RWPE1 (cell line): ENCODE measurements around the gene GLB1L3.
"Not testable (repeated sequence)": the region's sequence is repeated elsewhere in the genome, so short reads cannot be mapped to it uniquely, and the experiment has no call there.

Experiments used
- CTCF ChIA-PET: fragments of 350-600 bp; sonication (Branson Sonifier 250); formaldehyde crosslinking; extraction: SDS; loops from one replicate; lab custom pipeline; 2021; lab: Yijun Ruan, JAX
- POLR2A ChIA-PET: fragments of 400-600 bp; formaldehyde crosslinking; extraction: SDS; loops from one replicate; lab custom pipeline; 2020; ENCODE audit warnings: antibody characterized with exemption; ENCODE audit not compliant: low non-redundant PET; lab: Yijun Ruan, JAX
- DNase-seq: peaks from one replicate; pipeline ENCODE4 v3.0.0; 2012; ENCODE audit warnings: low spot score
- H3K27ac ChIP-seq: fragments of 450-650 bp; 2 replicates; pipeline ENCODE4 v1.5.1; 2017
- TF ChIP-seq, protein P1 (sequence below): fragments of 450-650 bp; conservative IDR thresholded peaks from 2 replicates; pipeline ENCODE4 v1.5.1; 2017; ENCODE audit warnings: low read depth, mild to moderate bottlenecking

The GLB1L3 gene

GRCh38 chr11:134342572-134343340, 66.6 kb downstream of the GLB1L3 start:
- DNase-seq = no peak
- POLR2A ChIA-PET = no interaction called here
- CTCF ChIA-PET = no interaction called here
- H3K27ac ChIP-seq = no peak overlapping the region
- TF ChIP-seq, protein P1, sequence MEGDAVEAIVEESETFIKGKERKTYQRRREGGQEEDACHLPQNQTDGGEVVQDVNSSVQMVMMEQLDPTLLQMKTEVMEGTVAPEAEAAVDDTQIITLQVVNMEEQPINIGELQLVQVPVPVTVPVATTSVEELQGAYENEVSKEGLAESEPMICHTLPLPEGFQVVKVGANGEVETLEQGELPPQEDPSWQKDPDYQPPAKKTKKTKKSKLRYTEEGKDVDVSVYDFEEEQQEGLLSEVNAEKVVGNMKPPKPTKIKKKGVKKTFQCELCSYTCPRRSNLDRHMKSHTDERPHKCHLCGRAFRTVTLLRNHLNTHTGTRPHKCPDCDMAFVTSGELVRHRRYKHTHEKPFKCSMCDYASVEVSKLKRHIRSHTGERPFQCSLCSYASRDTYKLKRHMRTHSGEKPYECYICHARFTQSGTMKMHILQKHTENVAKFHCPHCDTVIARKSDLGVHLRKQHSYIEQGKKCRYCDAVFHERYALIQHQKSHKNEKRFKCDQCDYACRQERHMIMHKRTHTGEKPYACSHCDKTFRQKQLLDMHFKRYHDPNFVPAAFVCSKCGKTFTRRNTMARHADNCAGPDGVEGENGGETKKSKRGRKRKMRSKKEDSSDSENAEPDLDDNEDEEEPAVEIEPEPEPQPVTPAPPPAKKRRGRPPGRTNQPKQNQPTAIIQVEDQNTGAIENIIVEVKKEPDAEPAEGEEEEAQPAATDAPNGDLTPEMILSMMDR = no peak

DNA sequence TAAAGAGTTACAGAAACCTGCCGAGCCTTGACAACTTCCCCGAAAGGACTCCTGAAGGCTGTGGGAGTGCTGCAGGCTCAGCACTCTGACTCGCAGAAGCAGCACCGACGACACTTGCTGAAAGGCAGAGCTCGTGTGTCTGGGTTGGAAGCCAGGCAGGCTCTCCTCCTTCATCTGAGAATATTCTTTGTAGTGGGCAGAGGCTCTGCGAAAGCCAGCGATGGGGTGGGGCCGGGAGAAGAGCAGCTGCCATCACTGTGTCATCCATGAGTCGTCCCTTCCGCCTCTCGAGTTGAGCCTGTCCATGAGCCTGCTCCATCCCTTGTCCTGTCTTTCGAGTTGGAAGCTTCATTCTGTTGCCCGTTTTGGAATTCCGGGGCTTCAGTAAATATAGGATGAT, 67.5 kb downstream of the GLB1L3 start:
- no peak for DNase-seq
- POLR2A ChIA-PET = no interaction called here
- CTCF ChIA-PET = no interaction called here
- H3K27ac ChIP-seq = no peak overlapping the region
- TF ChIP-seq, protein P1 = no peak

DNA sequence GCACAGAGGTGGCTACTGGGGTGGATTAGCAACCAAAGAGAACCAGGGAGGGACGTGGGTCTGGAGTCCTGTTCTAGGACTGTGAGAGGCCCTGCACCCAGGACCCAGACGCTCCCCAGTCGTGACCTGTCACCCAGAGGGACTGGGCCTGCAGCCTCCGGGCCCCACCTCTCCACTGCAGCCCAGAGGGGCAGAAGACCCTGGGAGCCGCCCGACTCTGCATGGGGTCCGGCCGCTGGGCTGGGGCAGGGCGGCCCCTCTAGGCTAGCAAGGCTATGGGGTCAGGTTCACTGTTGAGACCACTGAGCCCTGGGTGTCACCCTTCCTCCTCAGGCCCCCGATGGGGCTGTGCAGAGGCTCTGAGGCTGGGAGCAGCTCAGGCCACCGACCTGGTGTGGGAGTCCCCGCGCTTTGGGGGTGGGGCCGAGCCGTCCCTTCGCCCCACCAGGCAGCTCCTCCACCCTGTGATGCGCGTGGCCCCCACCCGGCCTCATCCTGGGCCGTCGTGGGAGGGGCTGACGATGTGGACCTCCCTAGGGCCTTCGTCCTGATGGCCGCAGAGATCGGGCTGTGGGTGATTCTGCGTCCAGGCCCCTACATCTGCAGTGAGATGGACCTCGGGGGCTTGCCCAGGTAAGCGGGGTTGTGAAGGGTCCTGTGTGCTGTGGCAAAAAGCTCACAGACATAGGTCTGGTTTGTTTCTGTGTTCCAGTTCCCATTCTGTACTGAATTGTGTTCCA, 68.5 kb downstream of the GLB1L3 start:
- CTCF ChIA-PET, DNase-seq, H3K27ac ChIP-seq, POLR2A ChIA-PET: not testable (repeated sequence)

- ChIA-PET CTCF (no interaction called here), POLR2A (no interaction called here)
- DNase-seq = no peak
- TF ChIP-seq, protein P1 = no peak
- no peak overlapping the region for H3K27ac ChIP-seq
These were observed 69.0 kb downstream of the GLB1L3 start for GRCh38 chr11:134345237-134345550.

GRCh38 chr11:134346101-134346975, 70.2 kb downstream of the GLB1L3 start:
- TF ChIP-seq, protein P1 = no peak
- POLR2A ChIA-PET = no interaction called here
- H3K27ac ChIP-seq = no peak overlapping the region
- CTCF ChIA-PET = no interaction called here
- DNase-seq = no peak

DNA sequence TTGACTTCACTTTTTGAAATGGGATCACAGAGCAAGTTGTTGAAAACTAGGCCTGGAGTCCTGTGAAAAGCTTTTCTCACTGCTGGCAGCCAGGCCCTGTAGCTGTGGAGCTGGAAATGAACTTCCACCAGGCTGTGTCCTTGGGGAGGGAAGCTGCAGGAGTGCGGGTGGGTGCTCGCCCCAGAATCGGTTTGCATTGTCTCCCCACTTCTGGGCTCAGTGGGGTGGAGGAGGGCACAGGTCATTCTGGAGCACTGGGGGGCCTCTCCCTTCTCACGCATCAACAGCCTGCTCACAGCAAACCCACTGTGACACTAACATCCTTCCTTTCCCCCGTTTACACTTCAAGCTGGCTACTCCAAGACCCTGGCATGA, 70.8 kb downstream of the GLB1L3 start:
- H3K27ac ChIP-seq = no peak overlapping the region
- TF ChIP-seq, protein P1 = no peak
- DNase-seq = no peak
- POLR2A ChIA-PET = no interaction called here
- CTCF ChIA-PET = no interaction called here
